Ovary (tissue), 9 donors: ENCODE results near the gene HYDIN. TPM values are rescaled to one million over a fixed set of nuclear protein-coding genes. Genes with fewer than 3 reads are reported as not detected.

ENCODE experiments used
- DNase-seq, 5 donors: peaks; one replicate each; pipeline ENCODE4 v3.0.0-alpha.2; 2019 to 2020
- H3K27ac ChIP-seq, 2 donors: fragments of 200-600 bp; one replicate each; pipeline versions ENCODE4 v1.5.1 to v1.8.0; 2019 to 2022
- H3K27me3 ChIP-seq: fragments of 200-600 bp; one replicate; pipeline ENCODE4 v1.8.0; 2022
- H3K36me3 ChIP-seq: fragments of 200-600 bp; sonication (generic); one replicate; pipeline ENCODE4 v1.5.1; 2019
- H3K4me1 ChIP-seq: one replicate; pipeline ENCODE4 v1.8.1; 2013; ENCODE audit warnings: mild to moderate bottlenecking, moderate library complexity; ENCODE audit not compliant: insufficient read depth
- H3K4me3 ChIP-seq: fragments of 200-600 bp; sonication (generic); one replicate; pipeline ENCODE4 v1.5.1; 2017
- H3K9me3 ChIP-seq, 2 donors: fragments of 200-600 bp in 1 of 2; sonication (generic) in 1 of 2; one replicate each; pipeline versions ENCODE4 v1.5.1 to v1.8.1; 2013 to 2019; ENCODE audit warnings: mild to moderate bottlenecking in 1 of 2, moderate library complexity in 1 of 2
- EP300 ChIP-seq: sonication (generic); formaldehyde crosslinking; IDR thresholded peaks from one replicate; pipeline ENCODE4 v1.6.1; 2017; ENCODE audit warnings: antibody characterized with exemption
- POLR2A ChIP-seq: fragments of 450-650 bp; IDR thresholded peaks from one replicate; pipeline ENCODE4 v1.6.1; 2017; ENCODE audit warnings: antibody characterized with exemption, mild to moderate bottlenecking, moderate library complexity
- WGBS, 3 donors: extraction: QIAGEN DNeasy Blood & Tissue Kit in 1 of 3; methylation state at CpG; one replicate each; pipeline versions ENCODE4 v1.1.5 to v1.1.7; 2013 to 2017; 5-methylcytosine and 5-hydroxymethylcytosine counted together
- intact Hi-C, 4 donors: fragments of 100-400 bp; cut with DNase I; formaldehyde crosslinking; loops; one replicate each; pipeline versions ENCODE4 v1.11.0 to v1.15.1; 2022 to 2023
- polyA plus RNA-seq, 2 donors: library from polyadenylated mRNA; stranded (reverse); fragments of 200-250 nt in 1 of 2; fragments of 350-450 nt in 1 of 2; fragmentation: Illumina TruSeq in 1 of 2; extraction: RNeasy Lipid Tissue Mini Kit (QIAGEN cat#74804) in 1 of 2; gene quantifications; one replicate each; pipeline ENCODE4 v1.2.3, GENCODE V29; 2013 to 2014
- total RNA-seq, 7 donors: library from RNA; depleted of rRNA in 2 of 7; stranded (reverse); fragments of >200 nt in 2 of 7; fragmentation: NEBNext Ultra II Directional in 3 of 7; extraction: Animal tissue kit (Norgen Biotek cat#: 25700) in 3 of 7; gene quantifications; one replicate each; pipeline versions ENCODE4 v1.1.0 to v1.2.4, GENCODE V29; 2016 to 2023
- TF ChIP-seq, protein P1 (sequence below), 3 donors: fragments of 450-650 bp in 2 of 3; fragments of 200-600 bp in 1 of 3; IDR thresholded peaks; one replicate each; pipeline versions ENCODE4 v1.5.1 to v1.8.0; 2016 to 2022; ENCODE audit warnings: antibody characterized with exemption in 3 of 3, mild to moderate bottlenecking in 1 of 3
- donor health status: DM: no; HTN: no; CAD: no; lungs with moderate emphysema.
- donor health status: DM: no; HTN: no; CAD: no.
- donor health status: Bipolar disorder and iron deficiency.
- donor health status: DM: yes; HTN: yes; CAD: no.
- donor health status: DM: no; HTN: no; CAD: no.
- donor health status: DM: yes; HTN: yes; CAD: no.

Gene HYDIN
- total and polyA plus RNA-seq, 9 donors, result 0.39 to 59.4 (median 4.4) TPM

DNA sequence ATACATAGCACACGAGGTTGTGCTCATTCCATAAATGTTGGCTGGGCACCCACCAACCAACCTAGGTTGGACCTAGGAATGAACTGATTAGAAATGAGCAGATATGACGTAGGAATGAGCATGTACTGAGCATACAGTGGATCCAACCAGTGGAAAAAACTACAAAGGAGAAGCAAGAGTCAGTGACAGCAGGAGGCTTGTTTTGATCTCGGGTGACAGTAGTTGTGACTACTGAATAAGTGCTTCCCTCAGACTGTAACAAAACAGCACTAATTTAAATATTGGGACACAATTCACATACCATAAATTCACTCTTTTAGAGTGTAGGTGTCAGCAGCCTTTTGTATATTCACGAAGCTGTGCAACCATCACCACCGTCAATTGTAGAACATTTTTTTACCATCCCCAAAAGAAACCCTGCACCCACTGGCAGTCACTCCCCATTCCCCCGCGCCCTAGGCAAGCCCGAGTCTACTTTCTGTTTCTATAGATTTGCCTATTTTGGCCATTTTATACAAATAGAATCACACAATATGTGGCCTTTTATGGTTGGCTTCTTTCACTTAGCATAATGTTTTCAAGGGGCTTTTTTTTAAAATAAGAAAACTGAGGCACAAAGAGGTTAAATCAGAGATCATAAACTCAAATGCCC, 436.5 kb downstream of the HYDIN start:
- WGBS, 3 donors, result 85 to 88% (median 86%) methylated on average over 8 of the region's 8 CpGs
- H3K36me3 ChIP-seq, result no peaks in the 10 kb centered on the region
- H3K9me3 ChIP-seq, result no peaks in the 10 kb centered on the region
- intact Hi-C loops, result no loop called here
- DNase-seq, result no peak
- no peak overlapping the region for H3K27ac ChIP-seq
- H3K4me1 ChIP-seq, result peaks cover 2% of the 10 kb centered on the region
- H3K27me3 ChIP-seq, result no peaks in the 10 kb centered on the region
- TF ChIP-seq EP300, result no peak
- TF ChIP-seq POLR2A, result no peak
- TF ChIP-seq, protein P1, sequence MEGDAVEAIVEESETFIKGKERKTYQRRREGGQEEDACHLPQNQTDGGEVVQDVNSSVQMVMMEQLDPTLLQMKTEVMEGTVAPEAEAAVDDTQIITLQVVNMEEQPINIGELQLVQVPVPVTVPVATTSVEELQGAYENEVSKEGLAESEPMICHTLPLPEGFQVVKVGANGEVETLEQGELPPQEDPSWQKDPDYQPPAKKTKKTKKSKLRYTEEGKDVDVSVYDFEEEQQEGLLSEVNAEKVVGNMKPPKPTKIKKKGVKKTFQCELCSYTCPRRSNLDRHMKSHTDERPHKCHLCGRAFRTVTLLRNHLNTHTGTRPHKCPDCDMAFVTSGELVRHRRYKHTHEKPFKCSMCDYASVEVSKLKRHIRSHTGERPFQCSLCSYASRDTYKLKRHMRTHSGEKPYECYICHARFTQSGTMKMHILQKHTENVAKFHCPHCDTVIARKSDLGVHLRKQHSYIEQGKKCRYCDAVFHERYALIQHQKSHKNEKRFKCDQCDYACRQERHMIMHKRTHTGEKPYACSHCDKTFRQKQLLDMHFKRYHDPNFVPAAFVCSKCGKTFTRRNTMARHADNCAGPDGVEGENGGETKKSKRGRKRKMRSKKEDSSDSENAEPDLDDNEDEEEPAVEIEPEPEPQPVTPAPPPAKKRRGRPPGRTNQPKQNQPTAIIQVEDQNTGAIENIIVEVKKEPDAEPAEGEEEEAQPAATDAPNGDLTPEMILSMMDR (IDR thresholded peaks at IDR 0.05), result no peak
- no peak overlapping the region for H3K4me3 ChIP-seq

DNA sequence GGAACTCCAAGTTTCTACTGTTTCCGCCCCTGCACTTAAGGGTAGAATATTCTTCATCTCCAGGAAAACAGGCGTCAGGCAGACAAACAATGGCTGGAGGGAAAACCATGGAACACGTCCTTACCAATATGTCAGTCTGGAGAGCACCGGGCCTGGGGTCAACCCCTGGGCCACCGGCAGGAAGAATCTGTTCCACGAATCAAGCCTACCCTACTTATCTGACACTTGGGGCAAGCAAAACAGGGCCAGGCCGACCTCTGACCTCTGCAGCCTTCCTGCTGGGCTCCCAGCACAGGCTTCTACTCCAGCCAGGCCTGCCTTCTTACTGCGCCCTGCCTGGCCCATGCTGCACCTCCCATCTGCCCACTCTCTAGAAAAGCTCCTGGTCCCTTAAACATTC, 439.7 kb downstream of the HYDIN start:
- Histone ChIP-seq H3K9me3 (no peaks in the 10 kb centered on the region), H3K36me3 (no peaks in the 10 kb centered on the region), H3K4me3 (no peak overlapping the region), H3K27me3 (no peaks in the 10 kb centered on the region), H3K27ac (no peak overlapping the region), H3K4me1 (peaks cover 2% of the 10 kb centered on the region)
- TF ChIP-seq EP300, result no peak
- no peak for TF ChIP-seq POLR2A
- TF ChIP-seq, protein P1 (IDR thresholded peaks at IDR 0.05), result no peak
- 77 to 84% (median 80%) methylated on average over 8 of the region's 8 CpGs for WGBS, 3 donors
- intact Hi-C loops, result no loop called here
- no peak for DNase-seq

DNA sequence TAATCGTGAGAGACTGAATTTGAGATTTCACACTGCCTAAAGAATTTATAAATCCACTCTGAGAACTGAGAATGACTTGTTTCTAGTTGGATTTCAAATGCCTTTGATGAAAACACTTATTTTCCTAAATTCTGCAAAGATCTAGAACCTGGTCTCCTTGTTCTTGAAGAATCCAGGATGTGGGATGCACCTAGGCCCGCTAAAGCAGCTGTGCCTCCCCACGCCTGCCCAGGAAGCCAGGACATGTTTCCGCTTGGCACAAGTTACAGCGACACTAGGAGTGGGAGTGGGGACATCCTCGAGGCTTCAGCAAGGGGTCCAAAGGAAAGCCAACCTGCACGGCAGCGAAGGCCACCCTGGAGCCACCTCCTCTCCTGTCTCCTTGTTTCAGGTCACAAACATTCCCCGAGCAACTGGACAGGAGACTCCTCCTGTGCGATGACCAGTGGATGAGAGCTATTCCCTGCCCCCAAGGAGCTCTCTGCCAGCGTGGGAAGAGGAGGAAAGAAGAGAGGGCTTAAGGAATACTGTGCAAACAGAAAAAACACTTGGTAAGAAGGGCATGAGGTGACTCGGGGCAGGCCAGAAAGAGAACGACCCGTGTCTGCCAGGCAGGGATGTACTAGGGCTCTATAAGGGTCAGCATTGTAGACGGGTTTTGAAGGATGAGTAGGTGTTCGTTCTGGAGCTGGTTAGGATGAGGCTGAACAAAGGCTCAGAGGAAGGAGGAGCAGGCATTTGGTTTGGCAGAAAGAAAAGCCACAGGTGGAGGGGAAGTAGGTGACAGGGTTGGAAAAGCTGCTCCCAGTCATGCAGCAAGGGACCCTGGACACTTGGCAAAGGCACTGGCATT, 440.7 kb downstream of the HYDIN start:
- intact Hi-C loops, result no loop called here
- peaks cover 2% of the 10 kb centered on the region for H3K4me1 ChIP-seq
- DNase-seq, result peak in 1 of 5 donors; percentile 36
- peak overlapping the region in 1 of 2 donors; percentile 17 for H3K27ac ChIP-seq
- H3K27me3 ChIP-seq, result no peaks in the 10 kb centered on the region
- no peaks in the 10 kb centered on the region for H3K36me3 ChIP-seq
- no peak overlapping the region for H3K4me3 ChIP-seq
- TF ChIP-seq, protein P1 (IDR thresholded peaks at IDR 0.05), result no peak
- no peak for TF ChIP-seq POLR2A
- no peak for TF ChIP-seq EP300
- no peaks in the 10 kb centered on the region for H3K9me3 ChIP-seq
- WGBS, 3 donors, result 59 to 64% (median 64%) methylated on average over 16 of the region's 16 CpGs

DNA sequence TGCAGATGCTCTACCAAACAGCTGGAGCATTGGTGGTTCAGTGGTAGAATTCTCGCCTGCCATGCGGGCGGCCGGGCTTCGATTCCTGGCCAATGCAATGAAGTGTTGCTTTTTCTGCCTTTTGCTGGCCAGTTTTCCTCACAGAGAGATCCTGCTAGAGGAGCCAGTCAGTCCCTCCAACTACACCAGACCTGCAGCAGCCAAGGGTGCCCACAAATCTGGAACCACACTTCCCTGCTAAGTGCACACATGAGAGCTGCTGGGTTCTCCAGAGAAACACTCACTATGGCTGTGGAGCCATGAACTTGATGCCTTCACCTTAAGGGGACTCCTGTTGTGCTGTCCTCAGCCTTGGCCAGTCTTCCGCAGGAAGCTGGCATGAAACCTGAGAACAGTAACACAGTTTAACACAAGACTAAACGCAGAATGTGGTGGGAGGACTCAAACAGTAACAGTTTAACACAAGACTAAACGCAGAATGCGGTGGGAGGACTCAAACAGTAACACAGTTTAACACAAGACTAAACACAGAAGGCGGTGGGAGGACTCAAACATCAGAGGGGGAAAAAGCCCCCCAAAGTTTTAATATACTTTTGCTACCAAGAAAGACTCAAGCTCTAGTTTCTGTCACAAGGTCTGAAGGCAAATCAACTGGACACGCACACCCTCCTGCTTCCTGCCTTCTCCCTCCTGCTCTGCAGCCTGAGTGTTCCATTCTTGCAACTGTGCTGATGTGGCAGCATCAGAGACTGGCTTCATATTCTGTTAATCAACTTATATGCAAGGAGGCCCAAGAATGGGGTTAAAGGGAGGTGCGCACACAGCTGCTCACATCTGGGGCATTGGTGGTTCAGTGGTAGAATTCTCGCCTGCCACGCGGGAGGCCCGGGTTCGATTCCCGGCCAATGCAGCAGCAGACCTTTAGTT, 441.6 kb downstream of the HYDIN start:
- Histone ChIP-seq H3K27ac (no peak overlapping the region), H3K9me3 (no peaks in the 10 kb centered on the region), H3K36me3 (no peaks in the 10 kb centered on the region), H3K4me3 (no peak overlapping the region), H3K27me3 (no peaks in the 10 kb centered on the region), H3K4me1 (peaks cover 2% of the 10 kb centered on the region)
- intact Hi-C loops, result no loop called here
- DNase-seq, result peak; percentile 83 to 93 (median 90)
- TF ChIP-seq EP300, result no peak
- TF ChIP-seq, protein P1 (IDR thresholded peaks at IDR 0.05), result no peak
- TF ChIP-seq POLR2A, result no peak
- 35 to 39% (median 38%) methylated on average over 18 of the region's 18 CpGs for WGBS, 3 donors
